Endodermal cell (in vitro differentiated cells): ENCODE measurements around the gene ACBD4. TPM values are rescaled to one million over a fixed set of nuclear protein-coding genes. Genes with fewer than 3 reads are reported as not detected.

Experiments used
- DNase-seq: peaks from one replicate; pipeline ENCODE4 v3.0.0-alpha.2; 2017
- H3K27ac ChIP-seq: 2 replicates; pipeline ENCODE4 v1.5.1; 2013; ENCODE audit warnings: mild to moderate bottlenecking, low read depth, low read length, moderate library complexity
- H3K27me3 ChIP-seq: 2 replicates; pipeline ENCODE4 v1.6.1; 2013; ENCODE audit warnings: mild to moderate bottlenecking, low read length, moderate library complexity; ENCODE audit not compliant: insufficient read depth, control insufficient read depth, poor library complexity, severe bottlenecking
- H3K36me3 ChIP-seq: 2 replicates; pipeline ENCODE4 v1.7.0; 2013; ENCODE audit warnings: mild to moderate bottlenecking, low read length, moderate library complexity; ENCODE audit not compliant: control insufficient read depth, insufficient read depth
- H3K4me1 ChIP-seq: one replicate; pipeline ENCODE4 v1.7.0; 2013; ENCODE audit warnings: low read length; ENCODE audit not compliant: control insufficient read depth, insufficient read depth
- H3K4me3 ChIP-seq: 2 replicates; pipeline ENCODE4 v1.5.1; 2013; ENCODE audit warnings: mild to moderate bottlenecking, low read length, moderate library complexity
- H3K9ac ChIP-seq: 2 replicates; pipeline ENCODE4 v1.6.1; 2013; ENCODE audit warnings: mild to moderate bottlenecking, low read length, moderate library complexity; ENCODE audit not compliant: poor library complexity, severe bottlenecking; ENCODE audit errors: extremely low read depth
- H3K9me3 ChIP-seq: 2 replicates; pipeline ENCODE4 v1.6.1; 2013; ENCODE audit warnings: mild to moderate bottlenecking, low read length, moderate library complexity; ENCODE audit not compliant: control insufficient read depth
- H3K27ac Mint-ChIP-seq: 2 replicates; pipeline ENCODE4 v1.8.0; 2020; ENCODE audit warnings: mixed read lengths
- H3K27me3 Mint-ChIP-seq: 2 replicates; pipeline ENCODE4 v1.8.0; 2021; ENCODE audit warnings: mild to moderate bottlenecking, mixed read lengths; ENCODE audit not compliant: insufficient read depth
- H3K36me3 Mint-ChIP-seq: 2 replicates; pipeline ENCODE4 v1.8.0; 2020; ENCODE audit warnings: low read depth, mixed read lengths
- H3K4me1 Mint-ChIP-seq: 2 replicates; pipeline ENCODE4 v1.8.0; 2020; ENCODE audit warnings: mixed read lengths
- H3K4me3 Mint-ChIP-seq: 2 replicates; pipeline ENCODE4 v1.8.0; 2020; ENCODE audit warnings: mild to moderate bottlenecking, moderate library complexity, mixed read lengths
- H3K9me3 Mint-ChIP-seq: 2 replicates; pipeline ENCODE4 v1.8.0; 2020; ENCODE audit warnings: mild to moderate bottlenecking, mixed read lengths
- WGBS, 2 experiments: methylation state at CpG; one replicate each; pipeline versions ENCODE4 v1.1.5 to v1.1.7; 2013; ENCODE audit warnings: missing lambda C conversion rate in 2 of 2, mixed read lengths in 1 of 2; ENCODE audit not compliant: insufficient coverage in 1 of 2, insufficient read length in 1 of 2; 5-methylcytosine and 5-hydroxymethylcytosine counted together
- total RNA-seq, 2 donors: library from RNA; stranded (reverse); fragmentation: NEBNext Ultra II Directional in 1 of 2; extraction: Animal tissue kit (Norgen Biotek cat#: 25700) in 1 of 2; gene quantifications; 2 replicates in 1 of 2; 3 replicates in 1 of 2; pipeline ENCODE4 v1.2.1, GENCODE V29; 2021
- TF ChIP-seq, protein P1 (sequence below): fragments of 200-600 bp; sonication (generic); conservative IDR thresholded peaks from 2 replicates; pipeline ENCODE4 v1.5.0; 2021; ENCODE audit warnings: antibody characterized with exemption, mild to moderate bottlenecking

Gene ACBD4
- total RNA-seq, 2 donors from 2014 or later = 17.4 to 19.5 TPM

DNA sequence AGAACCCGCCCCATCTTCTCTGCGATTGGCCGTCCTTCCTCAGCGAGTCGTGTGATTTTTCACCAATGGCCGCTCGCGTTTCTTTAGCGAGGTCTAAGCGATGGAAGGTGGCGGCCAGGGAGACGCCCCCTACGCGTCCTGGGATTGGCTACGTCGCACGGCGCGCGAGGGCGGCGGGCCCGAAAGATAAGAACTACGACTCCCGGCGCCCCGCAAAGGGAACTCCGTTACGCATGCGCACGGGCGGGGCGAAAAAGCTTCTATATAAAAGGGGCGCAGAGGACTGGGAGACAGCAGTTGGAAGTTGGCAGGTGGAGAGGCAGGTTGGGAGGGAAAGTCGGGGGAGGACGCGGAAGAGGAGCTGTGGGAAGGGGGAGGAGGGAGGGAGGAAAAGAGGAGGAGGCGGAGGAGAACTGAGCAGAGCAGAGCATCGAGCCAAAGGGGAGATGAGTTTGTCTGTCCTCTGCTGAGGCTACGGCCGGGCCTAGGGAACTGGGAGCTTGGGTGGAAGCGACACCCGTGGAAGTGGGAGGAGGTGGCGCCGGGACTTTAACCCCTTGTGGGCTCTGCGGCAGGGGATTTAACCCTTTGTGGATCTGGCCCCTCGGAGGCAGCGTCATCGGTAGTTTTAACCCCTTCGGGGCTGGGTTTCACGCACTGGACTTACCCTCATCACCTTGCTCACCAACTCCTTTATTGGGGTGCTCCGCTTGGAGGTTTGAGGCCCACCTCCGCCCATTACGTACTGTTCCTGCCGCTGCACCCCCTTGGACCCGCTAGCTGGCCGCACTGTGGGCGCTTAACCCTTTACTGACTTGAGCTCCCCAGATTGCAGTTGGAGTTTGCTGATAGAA, 12.9 kb downstream of the ACBD4 start, which contains the start of gene HEXIM1:
HEXIM1 (plus strand) TSS at position 293 of the 854 bp plus-strand sequence. CDS start 716 bp downstream, outside the sequence.
- Mint-ChIP-seq H3K4me1 (peaks cover 31% of the 10 kb centered on the region), H3K27ac (peak within 1 kb of the TSS; percentile 100), H3K4me3 (peak within 1 kb of the TSS; percentile 96), H3K36me3 (no peaks in the 10 kb centered on the region), H3K9me3 (no peaks in the 10 kb centered on the region), H3K27me3 (no peaks in the 10 kb centered on the region)
- peak; percentile 100 for DNase-seq
- Histone ChIP-seq H3K4me1 (peaks cover 14% of the 10 kb centered on the region), H3K27ac (peak within 1 kb of the TSS; percentile 98), H3K4me3 (peak within 1 kb of the TSS; percentile 99), H3K36me3 (no peaks in the 10 kb centered on the region), H3K9me3 (no peaks in the 10 kb centered on the region), H3K27me3 (no peaks in the 10 kb centered on the region), H3K9ac (peak within 1 kb of the TSS; percentile 98)
- TF ChIP-seq, protein P1, sequence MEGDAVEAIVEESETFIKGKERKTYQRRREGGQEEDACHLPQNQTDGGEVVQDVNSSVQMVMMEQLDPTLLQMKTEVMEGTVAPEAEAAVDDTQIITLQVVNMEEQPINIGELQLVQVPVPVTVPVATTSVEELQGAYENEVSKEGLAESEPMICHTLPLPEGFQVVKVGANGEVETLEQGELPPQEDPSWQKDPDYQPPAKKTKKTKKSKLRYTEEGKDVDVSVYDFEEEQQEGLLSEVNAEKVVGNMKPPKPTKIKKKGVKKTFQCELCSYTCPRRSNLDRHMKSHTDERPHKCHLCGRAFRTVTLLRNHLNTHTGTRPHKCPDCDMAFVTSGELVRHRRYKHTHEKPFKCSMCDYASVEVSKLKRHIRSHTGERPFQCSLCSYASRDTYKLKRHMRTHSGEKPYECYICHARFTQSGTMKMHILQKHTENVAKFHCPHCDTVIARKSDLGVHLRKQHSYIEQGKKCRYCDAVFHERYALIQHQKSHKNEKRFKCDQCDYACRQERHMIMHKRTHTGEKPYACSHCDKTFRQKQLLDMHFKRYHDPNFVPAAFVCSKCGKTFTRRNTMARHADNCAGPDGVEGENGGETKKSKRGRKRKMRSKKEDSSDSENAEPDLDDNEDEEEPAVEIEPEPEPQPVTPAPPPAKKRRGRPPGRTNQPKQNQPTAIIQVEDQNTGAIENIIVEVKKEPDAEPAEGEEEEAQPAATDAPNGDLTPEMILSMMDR = no peak
- WGBS, 2 experiments = 0 to 1% methylated on average over 43 to 58 of the region's 58 CpGs

DNA sequence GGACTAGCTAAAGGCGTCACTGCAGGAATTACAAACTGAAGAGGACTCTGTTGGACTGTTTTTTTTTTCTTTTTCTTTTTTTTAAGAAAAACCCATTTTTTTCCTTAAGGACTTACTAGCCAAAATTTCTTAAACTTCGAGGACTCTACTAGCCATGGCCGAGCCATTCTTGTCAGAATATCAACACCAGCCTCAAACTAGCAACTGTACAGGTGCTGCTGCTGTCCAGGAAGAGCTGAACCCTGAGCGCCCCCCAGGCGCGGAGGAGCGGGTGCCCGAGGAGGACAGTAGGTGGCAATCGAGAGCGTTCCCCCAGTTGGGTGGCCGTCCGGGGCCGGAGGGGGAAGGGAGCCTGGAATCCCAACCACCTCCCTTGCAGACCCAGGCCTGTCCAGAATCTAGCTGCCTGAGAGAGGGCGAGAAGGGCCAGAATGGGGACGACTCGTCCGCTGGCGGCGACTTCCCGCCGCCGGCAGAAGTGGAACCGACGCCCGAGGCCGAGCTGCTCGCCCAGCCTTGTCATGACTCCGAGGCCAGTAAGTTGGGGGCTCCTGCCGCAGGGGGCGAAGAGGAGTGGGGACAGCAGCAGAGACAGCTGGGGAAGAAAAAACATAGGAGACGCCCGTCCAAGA, 13.7 kb downstream of the ACBD4 start:
- peak overlapping the region; percentile 98 for H3K27ac ChIP-seq
- H3K36me3 ChIP-seq = no peaks in the 10 kb centered on the region
- H3K9me3 ChIP-seq = no peaks in the 10 kb centered on the region
- DNase-seq = peak; percentile 97
- peak overlapping the region; percentile 96 for H3K4me3 Mint-ChIP-seq
- no peaks in the 10 kb centered on the region for H3K27me3 Mint-ChIP-seq
- no peaks in the 10 kb centered on the region for H3K27me3 ChIP-seq
- no peaks in the 10 kb centered on the region for H3K36me3 Mint-ChIP-seq
- H3K27ac Mint-ChIP-seq = peak overlapping the region; percentile 98
- peaks cover 10% of the 10 kb centered on the region for H3K4me1 ChIP-seq
- peaks cover 29% of the 10 kb centered on the region for H3K4me1 Mint-ChIP-seq
- H3K4me3 ChIP-seq = peak overlapping the region; percentile 99
- H3K9me3 Mint-ChIP-seq = no peaks in the 10 kb centered on the region
- H3K9ac ChIP-seq = peak overlapping the region; percentile 89
- TF ChIP-seq, protein P1 = peak; percentile 82
- 0 to 2% methylated on average over 12 to 32 of the region's 32 CpGs for WGBS, 2 experiments

DNA sequence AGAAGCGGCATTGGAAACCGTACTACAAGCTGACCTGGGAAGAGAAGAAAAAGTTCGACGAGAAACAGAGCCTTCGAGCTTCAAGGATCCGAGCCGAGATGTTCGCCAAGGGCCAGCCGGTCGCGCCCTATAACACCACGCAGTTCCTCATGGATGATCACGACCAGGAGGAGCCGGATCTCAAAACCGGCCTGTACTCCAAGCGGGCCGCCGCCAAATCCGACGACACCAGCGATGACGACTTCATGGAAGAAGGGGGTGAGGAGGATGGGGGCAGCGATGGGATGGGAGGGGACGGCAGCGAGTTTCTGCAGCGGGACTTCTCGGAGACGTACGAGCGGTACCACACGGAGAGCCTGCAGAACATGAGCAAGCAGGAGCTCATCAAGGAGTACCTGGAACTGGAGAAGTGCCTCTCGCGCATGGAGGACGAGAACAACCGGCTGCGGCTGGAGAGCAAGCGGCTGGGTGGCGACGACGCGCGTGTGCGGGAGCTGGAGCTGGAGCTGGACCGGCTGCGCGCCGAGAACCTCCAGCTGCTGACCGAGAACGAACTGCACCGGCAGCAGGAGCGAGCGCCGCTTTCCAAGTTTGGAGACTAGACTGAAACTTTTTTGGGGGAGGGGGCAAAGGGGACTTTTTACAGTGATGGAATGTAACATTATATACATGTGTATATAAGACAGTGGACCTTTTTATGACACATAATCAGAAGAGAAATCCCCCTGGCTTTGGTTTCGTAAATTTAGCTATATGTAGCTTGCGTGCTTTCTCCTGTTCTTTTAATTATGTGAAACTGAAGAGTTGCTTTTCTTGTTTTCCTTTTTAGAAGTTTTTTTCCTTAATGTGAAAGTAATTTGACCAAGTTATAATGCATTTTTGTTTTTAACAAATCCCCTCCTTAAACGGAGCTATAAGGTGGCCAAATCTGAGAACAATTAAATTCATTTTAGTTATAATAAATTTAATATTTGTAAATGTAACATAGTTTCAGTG, 14.5 kb downstream of the ACBD4 start:
- H3K36me3 ChIP-seq = no peaks in the 10 kb centered on the region
- 1 to 3% methylated on average over 25 to 55 of the region's 56 CpGs for WGBS, 2 experiments
- no peaks in the 10 kb centered on the region for H3K9me3 Mint-ChIP-seq
- H3K36me3 Mint-ChIP-seq = no peaks in the 10 kb centered on the region
- DNase-seq = peak; percentile 81
- H3K9ac ChIP-seq = peak overlapping the region; percentile 89
- H3K4me3 ChIP-seq = peak overlapping the region; percentile 99
- H3K4me1 ChIP-seq = peaks cover 10% of the 10 kb centered on the region
- H3K9me3 ChIP-seq = no peaks in the 10 kb centered on the region
- H3K27me3 Mint-ChIP-seq = no peaks in the 10 kb centered on the region
- H3K4me1 Mint-ChIP-seq = peaks cover 28% of the 10 kb centered on the region
- peak overlapping the region; percentile 96 for H3K4me3 Mint-ChIP-seq
- peak overlapping the region; percentile 98 for H3K27ac Mint-ChIP-seq
- H3K27me3 ChIP-seq = no peaks in the 10 kb centered on the region
- TF ChIP-seq, protein P1 = no peak
- H3K27ac ChIP-seq = peak overlapping the region; percentile 98
